BLaER1 (cell line): ENCODE measurements around the gene LPCAT2.
"Not testable (repeated sequence)": the region's sequence is repeated elsewhere in the genome, so short reads cannot be mapped to it uniquely, and the experiment has no call there.

Experiments
- H3K27ac ChIP-seq: shearing (Covaris generic); formaldehyde crosslinking; 2 replicates; pipeline ENCODE4 v1.8.1; 2022
- H3K27me3 ChIP-seq: shearing (Covaris generic); formaldehyde crosslinking; 2 replicates; pipeline ENCODE4 v1.8.1; 2022
- H3K36me3 ChIP-seq: shearing (Covaris generic); formaldehyde crosslinking; 2 replicates; pipeline ENCODE4 v1.8.1; 2022
- H3K4me1 ChIP-seq: shearing (Covaris generic); formaldehyde crosslinking; 2 replicates; pipeline ENCODE4 v1.8.1; 2022
- H3K4me2 ChIP-seq: shearing (Covaris generic); formaldehyde crosslinking; 2 replicates; pipeline ENCODE4 v1.8.1; 2022
- H3K4me3 ChIP-seq: shearing (Covaris generic); formaldehyde crosslinking; 2 replicates; pipeline ENCODE4 v1.8.1; 2022
- H3K9ac ChIP-seq: shearing (Covaris generic); formaldehyde crosslinking; 2 replicates; pipeline ENCODE4 v1.8.1; 2022
- H3K9me3 ChIP-seq: shearing (Covaris generic); formaldehyde crosslinking; 2 replicates; pipeline ENCODE4 v1.8.1; 2022
- H4K20me1 ChIP-seq: shearing (Covaris generic); formaldehyde crosslinking; 2 replicates; pipeline ENCODE4 v1.8.1; 2022
- Cebpa-rat ChIP-seq: shearing (Covaris generic); IDR thresholded peaks from 2 replicates; pipeline ENCODE4 v1.8.1; 2022

The LPCAT2 gene

DNA sequence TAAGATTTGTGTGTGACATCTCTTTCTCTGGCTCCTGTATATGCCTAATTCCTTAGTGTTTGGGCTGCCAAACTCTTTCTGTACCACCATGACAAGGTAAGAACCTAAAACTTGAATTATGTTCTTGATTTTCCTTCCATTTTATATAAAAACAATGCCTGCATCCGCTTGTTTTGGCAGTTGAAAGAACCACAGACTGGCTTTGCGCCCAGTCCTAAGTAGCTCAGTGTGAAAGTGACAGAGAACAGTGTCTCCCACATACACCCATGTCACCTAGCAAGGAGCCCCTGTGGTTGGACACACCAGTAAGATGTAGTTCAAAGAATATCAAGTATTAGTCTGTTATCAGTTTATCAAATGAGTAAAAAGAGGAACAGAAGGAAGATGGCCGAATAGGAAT, 106.2 kb downstream of the LPCAT2 start:
- no peak overlapping the region for H3K27ac ChIP-seq
- no peak overlapping the region for H3K9ac ChIP-seq
- no peaks in the 10 kb centered on the region for H3K27me3 ChIP-seq
- H3K4me2 ChIP-seq: no peak overlapping the region
- H3K36me3 ChIP-seq: no peaks in the 10 kb centered on the region
- TF ChIP-seq Cebpa-rat: no peak
- no peak overlapping the region for H3K4me3 ChIP-seq
- H3K4me1 ChIP-seq: peaks cover 6% of the 10 kb centered on the region
- no peaks in the 10 kb centered on the region for H4K20me1 ChIP-seq
- peaks cover 8% of the 10 kb centered on the region; the same call in 1 of the 2 replicates for H3K9me3 ChIP-seq

GRCh38 chr16:55615670-55616069, 106.8 kb downstream of the LPCAT2 start:
- not testable (repeated sequence) for H3K4me2 ChIP-seq, H3K4me1 ChIP-seq, H3K9ac ChIP-seq, H3K27ac ChIP-seq, H3K27me3 ChIP-seq, H3K36me3 ChIP-seq, H4K20me1 ChIP-seq, H3K9me3 ChIP-seq, H3K4me3 ChIP-seq

DNA sequence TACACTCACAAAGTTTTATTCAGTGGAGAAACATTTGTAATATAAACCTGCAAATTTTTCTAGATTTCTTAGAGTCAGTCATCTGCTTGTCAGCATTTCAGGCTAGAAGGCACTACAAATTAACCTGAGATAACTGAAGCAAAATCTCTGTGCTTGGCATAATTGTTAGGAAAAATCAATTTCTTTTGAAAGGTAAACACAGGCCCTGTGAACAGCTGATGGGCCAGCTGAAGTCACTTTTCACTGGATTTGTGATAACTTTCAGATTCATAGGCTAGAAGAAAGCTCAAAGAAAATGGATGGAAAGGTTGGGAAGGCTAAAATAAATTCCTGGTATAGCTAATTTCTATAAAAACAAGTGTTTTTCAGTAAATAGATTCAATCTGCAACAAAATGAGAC, 112.9 kb downstream of the LPCAT2 start:
- no peak overlapping the region for H3K4me3 ChIP-seq
- peaks cover 8% of the 10 kb centered on the region for H3K4me1 ChIP-seq
- no peak overlapping the region for H3K9ac ChIP-seq
- no peak overlapping the region for H3K27ac ChIP-seq
- no peak overlapping the region for H3K4me2 ChIP-seq
- H4K20me1 ChIP-seq: no peaks in the 10 kb centered on the region
- H3K36me3 ChIP-seq: no peaks in the 10 kb centered on the region
- H3K9me3 ChIP-seq: no peaks in the 10 kb centered on the region
- H3K27me3 ChIP-seq: no peaks in the 10 kb centered on the region
- TF ChIP-seq Cebpa-rat: no peak

DNA sequence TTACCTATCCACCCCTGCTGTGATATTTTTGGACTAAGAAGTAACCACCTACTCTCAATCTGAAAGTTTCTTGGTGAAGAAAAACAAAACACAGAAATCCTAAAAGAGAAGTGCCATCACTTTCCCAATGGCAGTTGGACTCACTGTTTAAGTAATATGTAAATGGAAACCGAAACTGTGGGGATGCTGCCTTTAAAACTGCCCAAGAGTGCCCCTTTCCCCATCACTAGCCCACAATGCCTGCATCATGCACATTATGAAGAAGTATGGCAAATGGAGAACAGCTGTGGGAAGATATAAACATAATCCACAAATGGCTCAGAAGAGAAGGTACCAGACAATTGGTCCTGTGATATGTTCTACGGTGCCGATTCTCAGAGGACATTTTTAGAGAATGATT, 113.4 kb downstream of the LPCAT2 start:
- H4K20me1 ChIP-seq: no peaks in the 10 kb centered on the region
- no peaks in the 10 kb centered on the region for H3K36me3 ChIP-seq
- H3K4me1 ChIP-seq: peaks cover 8% of the 10 kb centered on the region
- no peaks in the 10 kb centered on the region for H3K27me3 ChIP-seq
- TF ChIP-seq Cebpa-rat: no peak
- H3K27ac ChIP-seq: no peak overlapping the region
- H3K9ac ChIP-seq: no peak overlapping the region
- no peaks in the 10 kb centered on the region for H3K9me3 ChIP-seq
- no peak overlapping the region for H3K4me2 ChIP-seq
- no peak overlapping the region for H3K4me3 ChIP-seq

GRCh38 chr16:55622930-55623561, 114.2 kb downstream of the LPCAT2 start:
- Histone ChIP-seq H3K4me1 (peaks cover 8% of the 10 kb centered on the region), H4K20me1 (no peaks in the 10 kb centered on the region), H3K4me2 (peak overlapping the region; percentile 40), H3K27me3 (no peaks in the 10 kb centered on the region), H3K4me3 (no peak overlapping the region), H3K27ac (peak overlapping the region; percentile 35; the same call in 1 of the 2 replicates), H3K9me3 (no peaks in the 10 kb centered on the region), H3K9ac (no peak overlapping the region), H3K36me3 (no peaks in the 10 kb centered on the region)
- no peak for TF ChIP-seq Cebpa-rat

DNA sequence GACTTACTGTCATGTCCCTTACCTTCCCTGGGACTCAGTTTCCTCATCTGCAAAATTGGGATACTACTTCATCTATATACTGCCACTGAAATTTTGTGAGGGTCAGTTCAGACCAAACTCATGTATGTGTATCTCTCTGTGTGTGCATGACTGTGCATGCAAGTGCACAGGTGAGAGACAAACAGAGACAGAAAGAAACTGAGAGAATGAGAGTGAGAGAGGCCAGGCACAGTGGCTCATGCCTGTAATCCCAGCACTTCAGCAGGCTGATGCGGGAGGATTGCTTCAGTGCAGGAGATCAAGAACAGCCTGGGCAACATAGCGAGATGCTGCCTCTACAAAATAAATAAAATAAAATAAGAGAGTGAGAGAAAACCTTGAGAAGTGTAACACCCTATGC, 114.8 kb downstream of the LPCAT2 start:
- Histone ChIP-seq H3K9me3 (no peaks in the 10 kb centered on the region), H3K4me1 (peaks cover 8% of the 10 kb centered on the region), H3K9ac (no peak overlapping the region), H3K4me3 (no peak overlapping the region), H4K20me1 (no peaks in the 10 kb centered on the region), H3K36me3 (no peaks in the 10 kb centered on the region), H3K4me2 (peak overlapping the region; percentile 40; the same call in 1 of the 2 replicates), H3K27ac (no peak overlapping the region), H3K27me3 (no peaks in the 10 kb centered on the region)
- TF ChIP-seq Cebpa-rat: no peak

GRCh38 chr16:55624696-55625095, 115.8 kb downstream of the LPCAT2 start:
- Histone ChIP-seq H3K4me3 (no peak overlapping the region), H3K27me3 (no peaks in the 10 kb centered on the region), H3K9me3 (no peaks in the 10 kb centered on the region), H4K20me1 (no peaks in the 10 kb centered on the region), H3K4me2 (no peak overlapping the region), H3K9ac (no peak overlapping the region), H3K4me1 (peaks cover 8% of the 10 kb centered on the region), H3K27ac (no peak overlapping the region), H3K36me3 (no peaks in the 10 kb centered on the region)
- TF ChIP-seq Cebpa-rat: no peak

GRCh38 chr16:55625843-55626242, 117.0 kb downstream of the LPCAT2 start:
- Histone ChIP-seq H3K27ac (no peak overlapping the region), H3K4me1 (peaks cover 8% of the 10 kb centered on the region), H3K9ac (no peak overlapping the region), H3K27me3 (no peaks in the 10 kb centered on the region), H3K9me3 (peaks cover 4% of the 10 kb centered on the region; the same call in 1 of the 2 replicates), H3K36me3 (no peaks in the 10 kb centered on the region), H3K4me2 (no peak overlapping the region), H3K4me3 (no peak overlapping the region), H4K20me1 (no peaks in the 10 kb centered on the region)
- TF ChIP-seq Cebpa-rat: no peak

- no peaks in the 10 kb centered on the region for H3K36me3 ChIP-seq
- H3K4me1 ChIP-seq: peaks cover 1% of the 10 kb centered on the region
- no peak overlapping the region for H3K27ac ChIP-seq
- H3K4me3 ChIP-seq: no peak overlapping the region
- H4K20me1 ChIP-seq: no peaks in the 10 kb centered on the region
- H3K4me2 ChIP-seq: no peak overlapping the region
- no peak overlapping the region for H3K9ac ChIP-seq
- TF ChIP-seq Cebpa-rat: no peak
- H3K9me3 ChIP-seq: peaks cover 21% of the 10 kb centered on the region
- H3K27me3 ChIP-seq: no peaks in the 10 kb centered on the region
Measured at GRCh38 chr16:55628306-55628968, 119.6 kb downstream of the LPCAT2 start.

GRCh38 chr16:55630774-55631173, 121.9 kb downstream of the LPCAT2 start:
- H3K4me1 ChIP-seq: no peaks in the 10 kb centered on the region
- no peak for TF ChIP-seq Cebpa-rat
- H4K20me1 ChIP-seq: no peaks in the 10 kb centered on the region
- no peaks in the 10 kb centered on the region for H3K27me3 ChIP-seq
- peaks cover 21% of the 10 kb centered on the region for H3K9me3 ChIP-seq
- no peak overlapping the region for H3K4me2 ChIP-seq
- no peak overlapping the region for H3K9ac ChIP-seq
- no peaks in the 10 kb centered on the region for H3K36me3 ChIP-seq
- H3K4me3 ChIP-seq: no peak overlapping the region
- H3K27ac ChIP-seq: no peak overlapping the region
